PFSK-1 (cell line): ENCODE measurements around the gene SYNE3.

Experiments used
- POLR2AphosphoS5 ChIP-seq: IDR thresholded peaks from 2 replicates; pipeline ENCODE4 v1.6.1; 2012; ENCODE audit warnings: low read depth, mild to moderate bottlenecking, control low read depth, low read length, moderate library complexity
- REST ChIP-seq, 2 experiments: IDR thresholded peaks; 2 replicates each; pipeline versions ENCODE4 v1.6.1 to v1.8.0; 2011 to 2012; ENCODE audit warnings: low read depth in 2 of 2, low read length in 2 of 2, control low read depth in 1 of 2, inconsistent platforms in 1 of 2, mild to moderate bottlenecking in 1 of 2, moderate library complexity in 1 of 2; ENCODE audit not compliant: insufficient read depth in 1 of 2
- TAF1 ChIP-seq: IDR thresholded peaks from 2 replicates; pipeline ENCODE4 v1.6.1; 2012; ENCODE audit warnings: low read length, control low read depth, borderline replicate concordance; ENCODE audit not compliant: insufficient read depth

- TF ChIP-seq POLR2AphosphoS5 (no peak), REST (IDR thresholded peaks at IDR 0.05; ENCODE audit: insufficient read depth in 1 of 2, low read depth in 2 of 2, low read length in 2 of 2) (no peak), TAF1 (no peak)
Measured at GRCh38 chr14:95487669-95488084, 28.8 kb downstream of the SYNE3 start.
